ENCODE data around the gene KDM5A.

- TF ChIP-seq CTCF (IDR thresholded peaks at IDR 0.05; ENCODE audit: insufficient read depth, low read length) (no peak), POLR2AphosphoS5 (IDR thresholded peaks at IDR 0.05; ENCODE audit: low read depth) (no peak)
Measured at GRCh38 chr12:388541-389141, 479 bp downstream of the KDM5A start.

Measured in HL-60 (cell line).